HEK293 (cell line): ENCODE results near the gene TUT1.

Experiments used
- CTCF ChIA-PET: fragments of 350-600 bp; formaldehyde crosslinking; extraction: SDS; loops from one replicate; lab custom pipeline; 2021; ENCODE audit warnings: antibody characterized with exemption; lab: Yijun Ruan, JAX
- POLR2A ChIA-PET: fragments of 300-600 bp; formaldehyde crosslinking; extraction: SDS; loops from one replicate; lab custom pipeline; 2020; ENCODE audit warnings: antibody characterized with exemption, inconsistent platforms; lab: Yijun Ruan, JAX
- H3K27ac ChIP-seq: fragments of 200-500 bp; sonication (Bioruptor generic); 2 replicates; pipeline ENCODE4 v1.5.1; 2014; ENCODE audit warnings: low read depth, low read length, control low read depth, inconsistent platforms; ENCODE audit errors: extremely low read depth
- H3K36me3 ChIP-seq, 2 experiments: fragments of 200-500 bp in 1 of 2; sonication (Bioruptor generic) in 1 of 2; 1 replicate in 1 of 2; 2 replicates in 1 of 2; pipeline ENCODE4 v1.5.1; 2014 to 2017; ENCODE audit warnings: inconsistent platforms in 2 of 2, low read length in 2 of 2; ENCODE audit not compliant: control insufficient read depth in 2 of 2, insufficient read depth in 1 of 2
- H3K4me1 ChIP-seq: fragments of 200-500 bp; sonication (Bioruptor generic); 2 replicates; pipeline ENCODE4 v1.5.1; 2014; ENCODE audit warnings: mild to moderate bottlenecking, low read length, inconsistent platforms; ENCODE audit not compliant: control insufficient read depth, insufficient read depth
- H3K4me3 ChIP-seq: 2 replicates; pipeline ENCODE4 v1.5.1; 2011; ENCODE audit warnings: low read depth, mild to moderate bottlenecking, control low read depth, low read length, moderate library complexity
- H3K9me3 ChIP-seq: fragments of 200-500 bp; sonication (Bioruptor generic); 2 replicates; pipeline ENCODE4 v1.5.1; 2014; ENCODE audit warnings: low read depth, low read length, inconsistent platforms; ENCODE audit not compliant: control insufficient read depth, insufficient read depth
- BCL11B ChIP-seq: fragments of 450-650 bp; formaldehyde crosslinking; IDR thresholded peaks from 2 replicates; pipeline ENCODE4 v1.5.1; 2016; ENCODE audit warnings: low read depth, missing biosample characterization, missing genetic modification characterization
- KLF1 ChIP-seq: fragments of 450-650 bp; formaldehyde crosslinking; IDR thresholded peaks from 2 replicates; pipeline ENCODE4 v1.5.1; 2016; ENCODE audit warnings: missing biosample characterization, missing genetic modification characterization
- ZBTB48 ChIP-seq: fragments of 450-650 bp; formaldehyde crosslinking; IDR thresholded peaks from 2 replicates; pipeline ENCODE4 v1.5.1; 2016; ENCODE audit warnings: missing biosample characterization, missing genetic modification characterization
- ZNF133 ChIP-seq: fragments of 450-650 bp; formaldehyde crosslinking; IDR thresholded peaks from 2 replicates; pipeline ENCODE4 v1.5.1; 2016; ENCODE audit warnings: missing biosample characterization, missing genetic modification characterization
- ZNF23 ChIP-seq: fragments of 450-650 bp; formaldehyde crosslinking; IDR thresholded peaks from 2 replicates; pipeline ENCODE4 v1.5.1; 2016; ENCODE audit warnings: missing biosample characterization, missing genetic modification characterization, borderline replicate concordance
- ZNF280C ChIP-seq: fragments of 450-650 bp; formaldehyde crosslinking; IDR thresholded peaks from 2 replicates; pipeline ENCODE4 v1.5.1; 2016; ENCODE audit warnings: missing biosample characterization, missing genetic modification characterization
- ZNF324 ChIP-seq: fragments of 450-650 bp; formaldehyde crosslinking; IDR thresholded peaks from 2 replicates; pipeline ENCODE4 v1.5.1; 2016; ENCODE audit warnings: missing biosample characterization, missing genetic modification characterization
- ZNF510 ChIP-seq: fragments of 450-650 bp; formaldehyde crosslinking; IDR thresholded peaks from 2 replicates; pipeline ENCODE4 v1.5.1; 2018; ENCODE audit warnings: mild to moderate bottlenecking, missing genetic modification characterization, missing biosample characterization; ENCODE audit not compliant: insufficient replicate concordance
- ZNF549 ChIP-seq: fragments of 450-650 bp; IDR thresholded peaks from 2 replicates; pipeline ENCODE4 v1.5.1; 2018; ENCODE audit warnings: missing biosample characterization, missing genetic modification characterization, mild to moderate bottlenecking, inconsistent platforms, moderate library complexity
- ZNF560 ChIP-seq: fragments of 450-650 bp; formaldehyde crosslinking; IDR thresholded peaks from 2 replicates; pipeline ENCODE4 v1.5.1; 2017; ENCODE audit warnings: missing biosample characterization, missing genetic modification characterization, borderline replicate concordance
- ZNF785 ChIP-seq: fragments of 450-650 bp; formaldehyde crosslinking; IDR thresholded peaks from 2 replicates; pipeline ENCODE4 v1.5.1; 2016; ENCODE audit warnings: missing biosample characterization, missing genetic modification characterization
- ZNF792 ChIP-seq: fragments of 450-650 bp; formaldehyde crosslinking; IDR thresholded peaks from 2 replicates; pipeline ENCODE4 v1.5.1; 2016; ENCODE audit warnings: missing biosample characterization, missing genetic modification characterization
- TF ChIP-seq, protein P1 (sequence below): fragments of 450-650 bp; formaldehyde crosslinking; IDR thresholded peaks from 2 replicates; pipeline ENCODE4 v1.5.1; 2016; ENCODE audit warnings: missing biosample characterization, missing genetic modification characterization
- TF ChIP-seq, protein P2 (sequence below): fragments of 450-650 bp; formaldehyde crosslinking; IDR thresholded peaks from 2 replicates; pipeline ENCODE4 v1.5.1; 2016; ENCODE audit warnings: missing biosample characterization, missing genetic modification characterization
- TF ChIP-seq, protein P3 (sequence below): fragments of 450-650 bp; formaldehyde crosslinking; IDR thresholded peaks from 2 replicates; pipeline ENCODE4 v1.5.1; 2016; ENCODE audit warnings: missing biosample characterization, missing genetic modification characterization

TUT1 gene

DNA sequence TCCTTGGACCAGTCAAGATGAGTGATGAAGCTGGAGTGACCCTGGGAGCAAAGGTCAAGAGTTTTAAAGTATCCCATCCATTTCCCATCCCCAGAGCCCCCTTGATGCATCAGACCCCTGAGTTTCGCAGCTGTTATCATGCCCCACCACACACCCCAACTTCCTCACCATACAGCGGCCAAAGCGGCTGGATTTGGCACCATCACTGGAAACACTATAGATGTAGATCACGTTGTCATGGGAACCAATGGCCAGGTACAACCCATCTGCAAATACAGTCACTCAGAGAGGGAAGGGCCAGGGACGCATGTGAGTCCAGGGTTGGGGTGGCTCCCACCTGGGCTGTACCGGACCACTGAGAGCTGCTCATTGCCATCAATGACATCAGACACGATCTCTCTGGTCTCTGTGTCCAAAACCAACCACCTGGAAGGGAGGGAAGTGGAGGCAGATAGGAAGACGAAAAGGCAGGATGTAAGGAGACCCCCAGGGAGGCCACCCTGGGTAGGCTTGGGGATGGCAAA is 12.5 kb upstream of the TUT1 start:
- peaks cover 0 to 56% of the 10 kb centered on the region in 2 experiments; a peak in 1 of 3 replicates for H3K36me3 ChIP-seq
- no peak for TF ChIP-seq ZNF785 (tag by site-specific recombination)
- TF ChIP-seq ZBTB48 (tag by site-specific recombination) = no peak
- no peak for TF ChIP-seq ZNF549 (tag by site-specific recombination)
- TF ChIP-seq ZNF23 = no peak
- TF ChIP-seq, protein P1, sequence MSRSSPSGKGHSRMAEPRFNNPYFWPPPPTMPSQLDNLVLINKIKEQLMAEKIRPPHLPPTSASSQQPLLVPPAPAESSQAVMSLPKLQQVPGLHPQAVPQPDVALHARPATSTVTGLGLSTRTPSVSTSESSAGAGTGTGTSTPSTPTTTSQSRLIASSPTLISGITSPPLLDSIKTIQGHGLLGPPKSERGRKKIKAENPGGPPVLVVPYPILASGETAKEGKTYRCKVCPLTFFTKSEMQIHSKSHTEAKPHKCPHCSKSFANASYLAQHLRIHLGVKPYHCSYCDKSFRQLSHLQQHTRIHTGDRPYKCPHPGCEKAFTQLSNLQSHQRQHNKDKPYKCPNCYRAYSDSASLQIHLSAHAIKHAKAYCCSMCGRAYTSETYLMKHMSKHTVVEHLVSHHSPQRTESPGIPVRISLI (tag by site-specific recombination) = no peak
- no peak for TF ChIP-seq BCL11B
- TF ChIP-seq, protein P2, sequence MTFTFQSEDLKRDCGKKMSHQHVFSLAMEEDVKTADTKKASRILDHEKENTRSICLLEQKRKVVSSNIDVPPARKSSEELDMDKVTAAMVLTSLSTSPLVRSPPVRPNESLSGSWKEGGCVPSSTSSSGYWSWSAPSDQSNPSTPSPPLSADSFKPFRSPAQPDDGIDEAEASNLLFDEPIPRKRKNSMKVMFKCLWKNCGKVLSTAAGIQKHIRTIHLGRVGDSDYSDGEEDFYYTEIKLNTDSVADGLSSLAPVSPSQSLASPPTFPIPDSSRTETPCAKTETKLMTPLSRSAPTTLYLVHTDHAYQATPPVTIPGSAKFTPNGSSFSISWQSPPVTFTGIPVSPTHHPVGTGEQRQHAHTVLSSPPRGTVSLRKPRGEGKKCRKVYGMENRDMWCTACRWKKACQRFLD (tag by site-specific recombination) = no peak
- TF ChIP-seq, protein P3, sequence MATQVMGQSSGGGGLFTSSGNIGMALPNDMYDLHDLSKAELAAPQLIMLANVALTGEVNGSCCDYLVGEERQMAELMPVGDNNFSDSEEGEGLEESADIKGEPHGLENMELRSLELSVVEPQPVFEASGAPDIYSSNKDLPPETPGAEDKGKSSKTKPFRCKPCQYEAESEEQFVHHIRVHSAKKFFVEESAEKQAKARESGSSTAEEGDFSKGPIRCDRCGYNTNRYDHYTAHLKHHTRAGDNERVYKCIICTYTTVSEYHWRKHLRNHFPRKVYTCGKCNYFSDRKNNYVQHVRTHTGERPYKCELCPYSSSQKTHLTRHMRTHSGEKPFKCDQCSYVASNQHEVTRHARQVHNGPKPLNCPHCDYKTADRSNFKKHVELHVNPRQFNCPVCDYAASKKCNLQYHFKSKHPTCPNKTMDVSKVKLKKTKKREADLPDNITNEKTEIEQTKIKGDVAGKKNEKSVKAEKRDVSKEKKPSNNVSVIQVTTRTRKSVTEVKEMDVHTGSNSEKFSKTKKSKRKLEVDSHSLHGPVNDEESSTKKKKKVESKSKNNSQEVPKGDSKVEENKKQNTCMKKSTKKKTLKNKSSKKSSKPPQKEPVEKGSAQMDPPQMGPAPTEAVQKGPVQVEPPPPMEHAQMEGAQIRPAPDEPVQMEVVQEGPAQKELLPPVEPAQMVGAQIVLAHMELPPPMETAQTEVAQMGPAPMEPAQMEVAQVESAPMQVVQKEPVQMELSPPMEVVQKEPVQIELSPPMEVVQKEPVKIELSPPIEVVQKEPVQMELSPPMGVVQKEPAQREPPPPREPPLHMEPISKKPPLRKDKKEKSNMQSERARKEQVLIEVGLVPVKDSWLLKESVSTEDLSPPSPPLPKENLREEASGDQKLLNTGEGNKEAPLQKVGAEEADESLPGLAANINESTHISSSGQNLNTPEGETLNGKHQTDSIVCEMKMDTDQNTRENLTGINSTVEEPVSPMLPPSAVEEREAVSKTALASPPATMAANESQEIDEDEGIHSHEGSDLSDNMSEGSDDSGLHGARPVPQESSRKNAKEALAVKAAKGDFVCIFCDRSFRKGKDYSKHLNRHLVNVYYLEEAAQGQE (tag by site-specific recombination) = no peak
- TF ChIP-seq ZNF324 (tag by site-specific recombination) = no peak
- TF ChIP-seq ZNF280C (tag by site-specific recombination) = no peak
- TF ChIP-seq ZNF510 (tag by site-specific recombination) = no peak
- TF ChIP-seq ZNF792 (tag by site-specific recombination) = no peak
- no peak for TF ChIP-seq ZNF560
- ChIA-PET POLR2A (interaction anchor here (0.6 to 3.1 kb wide), 5 partner anchors 12 to 61 kb away, joined by 3 to 21 read pairs (median 4); partner anchors contain the start of genes B3GAT3, C11orf98, CSKMT and EEF1G), CTCF (interaction anchor here (0.8 to 2.4 kb wide), 5 partner anchors 8 to 18 kb away, joined by 3 to 11 read pairs (median 3); partner anchors contain the start of gene B3GAT3)
- no peaks in the 10 kb centered on the region for H3K9me3 ChIP-seq
- H3K4me1 ChIP-seq = no peaks in the 10 kb centered on the region
- H3K4me3 ChIP-seq = no peak overlapping the region
- no peak overlapping the region for H3K27ac ChIP-seq

- ChIA-PET POLR2A (interaction anchor here (0.5 to 3.1 kb wide), 5 partner anchors 11 to 208 kb away, joined by 3 to 21 read pairs (median 4); partner anchors contain the start of genes B3GAT3, C11orf98, CSKMT and TUT1), CTCF (interaction anchor here (0.8 to 2.4 kb wide), 6 partner anchors 9 to 19 kb away, joined by 3 to 12 read pairs (median 4); partner anchors contain the start of gene B3GAT3)
- no peaks in the 10 kb centered on the region for H3K9me3 ChIP-seq
- H3K4me1 ChIP-seq = no peaks in the 10 kb centered on the region
- H3K36me3 ChIP-seq = peaks cover 3 to 57% of the 10 kb centered on the region in 2 experiments; a peak in 2 of 3 replicates
- no peak for TF ChIP-seq ZNF23
- peak; percentile 70 for TF ChIP-seq KLF1 (tag by site-specific recombination)
- TF ChIP-seq ZNF133 (tag by site-specific recombination) = no peak
- TF ChIP-seq, all 188 proteins: peak for 1
- H3K27ac ChIP-seq = no peak overlapping the region
- H3K4me3 ChIP-seq = no peak overlapping the region
These were observed 11.7 kb upstream of the TUT1 start for GRCh38 chr11:62603072-62603408.
